HEK293T (cell line): ENCODE measurements around the gene MTCH2.

Experiments used
- CTCF ChIA-PET: fragments of 350-600 bp; formaldehyde crosslinking; extraction: SDS; loops from one replicate; lab custom pipeline; 2021; ENCODE audit warnings: antibody characterized with exemption, inconsistent platforms; lab: Yijun Ruan, JAX
- POLR2A ChIA-PET: fragments of 350-600 bp; formaldehyde crosslinking; extraction: SDS; loops from one replicate; lab custom pipeline; 2020; ENCODE audit warnings: antibody characterized with exemption, inconsistent platforms; lab: Yijun Ruan, JAX
- DNase-seq: peaks from one replicate; pipeline ENCODE4 v3.0.0; 2012; ENCODE audit warnings: mixed read lengths; ENCODE audit errors: extremely low spot score
- ARNT ChIP-seq: fragments of 450-650 bp; IDR thresholded peaks from 2 replicates; pipeline ENCODE4 v1.6.1; 2017; ENCODE audit warnings: mild to moderate bottlenecking
- BHLHE40 ChIP-seq: fragments of 450-650 bp; IDR thresholded peaks from 2 replicates; pipeline ENCODE4 v1.6.1; 2016; ENCODE audit warnings: mild to moderate bottlenecking, moderate library complexity, borderline replicate concordance
- CTBP1 ChIP-seq: fragments of 450-650 bp; IDR thresholded peaks from 2 replicates; pipeline ENCODE4 v1.6.1; 2016; ENCODE audit warnings: borderline replicate concordance
- ELF4 ChIP-seq: fragments of 450-650 bp; IDR thresholded peaks from 2 replicates; pipeline ENCODE4 v1.6.1; 2017; ENCODE audit warnings: antibody characterized with exemption
- FOXA1 ChIP-seq: fragments of 450-650 bp; IDR thresholded peaks from 2 replicates; pipeline ENCODE4 v1.6.1; 2016; ENCODE audit warnings: mild to moderate bottlenecking
- FOXK2 ChIP-seq: fragments of 450-650 bp; IDR thresholded peaks from 2 replicates; pipeline ENCODE4 v1.6.1; 2016; ENCODE audit warnings: mild to moderate bottlenecking
- FOXM1 ChIP-seq: fragments of 450-650 bp; IDR thresholded peaks from 2 replicates; pipeline ENCODE4 v1.6.1; 2017; ENCODE audit warnings: mild to moderate bottlenecking, borderline replicate concordance
- HDGF ChIP-seq: fragments of 450-650 bp; IDR thresholded peaks from 2 replicates; pipeline ENCODE4 v1.6.1; 2017; ENCODE audit warnings: antibody characterized with exemption, borderline replicate concordance
- L3MBTL2 ChIP-seq: fragments of 450-650 bp; conservative IDR thresholded peaks from 2 replicates; pipeline ENCODE4 v1.6.1; 2016; ENCODE audit warnings: mild to moderate bottlenecking
- LEF1 ChIP-seq: fragments of 450-650 bp; IDR thresholded peaks from 2 replicates; pipeline ENCODE4 v1.6.1; 2017; ENCODE audit warnings: mild to moderate bottlenecking, borderline replicate concordance
- NFRKB ChIP-seq: fragments of 450-650 bp; IDR thresholded peaks from 2 replicates; pipeline ENCODE4 v1.6.1; 2016; ENCODE audit warnings: mild to moderate bottlenecking, moderate library complexity
- SP1 ChIP-seq: fragments of 450-650 bp; IDR thresholded peaks from 2 replicates; pipeline ENCODE4 v1.6.1; 2017
- SUZ12 ChIP-seq: fragments of 450-650 bp; IDR thresholded peaks from 2 replicates; pipeline ENCODE4 v1.6.1; 2016; ENCODE audit warnings: mild to moderate bottlenecking
- TARDBP ChIP-seq: fragments of 450-650 bp; IDR thresholded peaks from 2 replicates; pipeline ENCODE4 v1.6.1; 2016
- ZNF384 ChIP-seq: fragments of 450-650 bp; IDR thresholded peaks from 2 replicates; pipeline ENCODE4 v1.6.1; 2016
- TF ChIP-seq, protein P1 (sequence below): fragments of 450-650 bp; IDR thresholded peaks from 2 replicates; pipeline ENCODE4 v1.6.1; 2016

The MTCH2 gene

DNA sequence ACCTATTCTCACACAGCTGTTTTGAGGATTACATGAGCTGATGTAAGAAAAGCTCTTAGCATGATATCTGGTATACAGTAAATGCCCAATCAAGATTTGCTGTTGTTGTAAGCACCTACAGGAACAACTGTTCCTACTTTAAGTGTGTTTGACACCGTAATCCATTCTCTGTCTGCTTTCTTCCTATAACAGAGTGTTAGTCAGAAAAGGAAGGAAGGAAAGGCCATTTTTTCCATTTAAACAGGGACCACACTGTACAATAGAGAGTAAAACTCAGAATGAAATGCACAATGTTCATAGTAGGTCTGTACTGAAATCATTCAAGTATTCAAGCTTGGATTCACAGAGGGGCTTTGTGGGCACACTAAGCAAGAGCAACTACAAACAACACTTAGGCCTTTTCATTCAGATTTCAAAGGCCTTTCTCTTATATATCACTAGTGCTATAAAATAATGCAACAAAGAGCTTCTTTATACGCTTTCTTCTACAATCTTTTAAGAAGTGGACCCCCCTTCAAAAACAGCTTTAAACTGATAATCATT lies 21.5 kb downstream of the MTCH2 start:
- TF ChIP-seq L3MBTL2, result no peak
- TF ChIP-seq NFRKB, result no peak
- no peak for TF ChIP-seq FOXM1
- no peak for TF ChIP-seq LEF1
- TF ChIP-seq FOXK2, result no peak
- no peak for TF ChIP-seq ZNF384
- no peak for TF ChIP-seq SP1
- TF ChIP-seq TARDBP, result no peak
- no peak for TF ChIP-seq BHLHE40
- no peak for TF ChIP-seq HDGF
- TF ChIP-seq SUZ12, result no peak
- TF ChIP-seq CTBP1, result no peak
- TF ChIP-seq FOXA1, result no peak
- TF ChIP-seq ARNT, result no peak
- POLR2A ChIA-PET, result no interaction called here
- CTCF ChIA-PET, result no interaction called here
- no peak for DNase-seq

DNA sequence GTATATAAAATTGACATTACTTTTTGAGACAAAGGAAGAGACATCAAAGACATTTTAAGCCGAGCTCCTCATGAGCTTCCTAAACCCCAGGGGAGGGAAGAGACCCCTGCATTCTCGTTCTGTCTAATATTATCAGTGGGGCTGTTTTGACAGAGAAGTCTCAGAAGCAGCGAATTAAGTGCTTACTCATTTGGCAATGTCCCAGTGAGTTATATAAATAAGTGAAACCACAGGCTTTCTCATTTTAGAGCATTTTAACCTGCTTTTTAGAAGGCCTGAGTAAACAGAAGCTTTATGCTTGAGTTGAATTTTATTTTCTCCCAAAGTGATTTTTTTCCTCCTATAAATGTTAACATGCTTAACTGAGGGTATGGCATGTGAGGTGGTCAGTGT lies 24.9 kb downstream of the MTCH2 start:
- no peak for DNase-seq
- ChIA-PET CTCF (interaction anchor here (0.6 to 1.0 kb wide), 2 partner anchors 52 to 109 kb away, joined by 3 to 6 read pairs; partner anchors contain the start of gene PTPMT1), POLR2A (no interaction called here)
- no peak for TF ChIP-seq FOXA1
- TF ChIP-seq ZNF384, result no peak
- TF ChIP-seq CTBP1, result no peak
- no peak for TF ChIP-seq SP1
- TF ChIP-seq ARNT, result no peak
- no peak for TF ChIP-seq SUZ12

DNA sequence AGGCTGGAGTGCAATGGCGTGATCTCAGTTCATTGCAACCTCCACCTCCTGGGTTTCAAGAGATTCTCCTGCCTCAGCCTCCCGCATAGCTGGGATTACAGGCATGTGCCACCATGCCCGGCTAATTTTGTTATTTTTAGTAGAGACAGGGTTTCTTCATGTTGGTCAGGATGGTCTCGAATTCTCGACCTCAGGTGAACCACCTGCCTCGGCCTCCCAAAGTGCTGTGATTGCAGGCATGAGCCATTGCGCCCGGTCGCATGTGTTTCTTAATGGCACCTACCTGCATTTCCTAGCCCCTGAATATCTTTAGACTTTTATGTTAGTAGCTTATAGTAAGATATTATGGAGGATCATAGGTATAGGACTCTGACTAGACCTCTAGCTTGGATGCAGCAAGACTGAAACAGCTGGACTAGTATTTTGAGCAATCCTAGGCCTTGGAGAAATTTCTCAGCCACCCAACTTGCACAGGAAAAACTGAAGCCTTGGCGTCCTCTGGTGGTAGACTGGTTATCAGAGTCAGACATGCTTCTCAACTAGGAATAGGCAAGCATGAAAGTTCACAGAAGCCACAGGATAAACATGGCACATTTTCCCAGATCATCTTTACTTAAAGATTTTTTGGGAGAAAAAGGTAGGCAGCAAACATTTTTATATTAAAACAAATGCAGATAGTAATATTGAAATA lies 25.5 kb downstream of the MTCH2 start:
- POLR2A ChIA-PET, result no interaction called here
- peak; percentile 48 for DNase-seq
- CTCF ChIA-PET, result interaction anchor here (0.6 to 1.0 kb wide), 2 partner anchors 51 to 109 kb away, joined by 3 to 6 read pairs; partner anchors contain the start of gene PTPMT1
- TF ChIP-seq FOXK2, result no peak
- TF ChIP-seq HDGF, result no peak
- TF ChIP-seq LEF1, result no peak
- TF ChIP-seq ELF4, result no peak
- no peak for TF ChIP-seq FOXA1
- no peak for TF ChIP-seq FOXM1
- no peak for TF ChIP-seq ARNT
- no peak for TF ChIP-seq SP1
- TF ChIP-seq TARDBP, result no peak
- no peak for TF ChIP-seq BHLHE40
- TF ChIP-seq SUZ12, result no peak
- TF ChIP-seq, protein P1, sequence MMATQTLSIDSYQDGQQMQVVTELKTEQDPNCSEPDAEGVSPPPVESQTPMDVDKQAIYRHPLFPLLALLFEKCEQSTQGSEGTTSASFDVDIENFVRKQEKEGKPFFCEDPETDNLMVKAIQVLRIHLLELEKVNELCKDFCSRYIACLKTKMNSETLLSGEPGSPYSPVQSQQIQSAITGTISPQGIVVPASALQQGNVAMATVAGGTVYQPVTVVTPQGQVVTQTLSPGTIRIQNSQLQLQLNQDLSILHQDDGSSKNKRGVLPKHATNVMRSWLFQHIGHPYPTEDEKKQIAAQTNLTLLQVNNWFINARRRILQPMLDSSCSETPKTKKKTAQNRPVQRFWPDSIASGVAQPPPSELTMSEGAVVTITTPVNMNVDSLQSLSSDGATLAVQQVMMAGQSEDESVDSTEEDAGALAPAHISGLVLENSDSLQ, result no peak
- TF ChIP-seq L3MBTL2, result no peak
- TF ChIP-seq NFRKB, result no peak
- no peak for TF ChIP-seq ZNF384
- no peak for TF ChIP-seq CTBP1

DNA sequence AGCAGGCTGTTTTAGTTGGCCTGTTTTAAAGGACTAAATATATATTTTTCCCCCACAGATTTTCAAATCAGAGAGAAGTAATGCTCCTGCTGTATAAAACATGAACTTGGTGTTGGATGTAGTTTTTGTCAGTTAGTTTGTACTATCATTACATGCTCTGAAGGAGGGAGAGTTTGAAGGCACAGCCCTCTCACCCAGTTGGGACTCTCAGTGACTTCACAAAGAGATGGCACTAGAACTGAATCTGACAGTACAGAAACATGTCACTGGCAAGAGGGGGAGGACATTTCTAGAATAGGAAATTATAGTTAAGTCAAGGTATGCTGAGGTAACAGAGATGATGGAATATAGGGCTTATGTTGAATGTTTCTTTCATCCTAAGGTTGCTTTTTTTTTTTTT lies 27.1 kb downstream of the MTCH2 start:
- ChIA-PET CTCF (no interaction called here), POLR2A (no interaction called here)
- no peak for DNase-seq
- TF ChIP-seq HDGF (no peak), ZNF384 (no peak), SUZ12 (no peak), FOXM1 (no peak), SP1 (no peak), ARNT (no peak), NFRKB (no peak), BHLHE40 (no peak), L3MBTL2 (no peak), ELF4 (no peak), FOXA1 (no peak)
- TF ChIP-seq, protein P1, result no peak

DNA sequence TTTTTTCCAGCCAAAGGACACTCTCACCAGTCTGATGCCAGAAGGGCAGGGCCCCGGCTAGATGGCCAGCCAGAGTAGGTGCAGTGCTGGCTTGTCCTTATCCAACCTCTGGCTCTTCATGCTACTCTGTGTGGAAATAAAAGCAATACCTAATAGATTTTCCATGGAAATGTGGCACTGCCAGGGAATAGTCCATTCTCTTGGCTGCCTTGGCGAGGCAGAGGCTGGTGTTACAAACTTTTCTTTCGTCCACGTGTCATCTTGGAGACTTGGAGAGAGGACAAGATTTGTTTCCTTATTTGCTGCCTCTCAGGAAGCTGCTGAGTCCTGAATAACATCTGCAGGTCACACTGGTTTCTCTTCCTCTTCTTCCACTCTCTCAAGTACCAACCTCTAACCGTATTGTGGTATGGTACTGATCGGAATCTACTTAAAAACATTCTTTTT lies 31.0 kb downstream of the MTCH2 start:
- TF ChIP-seq ZNF384 (no peak), SUZ12 (no peak), L3MBTL2 (no peak), SP1 (no peak), CTBP1 (no peak), LEF1 (no peak)
- ChIA-PET CTCF (no interaction called here), POLR2A (no interaction called here)
- DNase-seq, result no peak

DNA sequence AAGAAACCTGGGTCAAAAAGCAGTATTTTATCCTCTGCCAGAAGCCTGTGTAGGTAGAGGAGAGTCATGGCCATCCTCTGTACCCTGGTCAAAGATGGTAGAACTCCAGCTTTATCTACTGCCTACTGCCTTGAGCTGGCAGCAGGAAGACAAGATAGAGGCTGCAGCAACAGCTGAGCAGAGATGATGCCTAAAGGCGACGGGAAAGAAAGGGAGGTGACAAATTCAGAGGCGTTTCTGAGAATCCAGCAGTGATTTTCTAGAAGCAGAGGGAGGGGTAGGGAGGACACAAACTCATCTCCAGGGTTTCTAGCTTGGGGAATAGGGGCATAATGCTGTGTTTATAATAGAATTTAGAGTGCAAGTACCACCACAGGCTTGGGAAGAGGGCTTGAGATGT lies 32.7 kb downstream of the MTCH2 start:
- DNase-seq, result no peak
- TF ChIP-seq CTBP1 (no peak), BHLHE40 (no peak)
- ChIA-PET CTCF (no interaction called here), POLR2A (no interaction called here)

DNA sequence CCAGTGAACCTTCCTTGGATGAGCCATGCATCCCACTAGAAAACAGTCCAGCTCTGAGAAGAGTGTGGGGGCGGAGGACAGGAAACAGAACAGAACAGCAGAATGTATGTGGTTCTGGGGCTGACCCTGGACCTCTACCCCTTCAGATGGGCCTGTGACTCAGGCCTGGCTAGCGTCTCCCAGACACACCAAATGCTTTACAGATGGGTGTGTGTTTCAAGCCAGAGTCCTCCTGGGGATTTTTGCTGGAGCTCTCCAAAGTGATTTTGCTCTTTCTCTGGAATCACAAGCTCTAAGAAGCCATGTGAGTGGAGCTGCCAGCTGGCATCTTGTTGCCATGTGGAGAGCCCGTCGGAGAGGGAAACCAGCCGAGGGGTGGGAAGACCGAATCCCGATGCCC lies 35.0 kb downstream of the MTCH2 start:
- TF ChIP-seq L3MBTL2 (no peak), BHLHE40 (no peak), SUZ12 (no peak)
- ChIA-PET POLR2A (interaction anchor here (1.0 kb wide), 1 partner anchor 12 kb away, joined by 3 read pairs; no protein-coding TSS in a partner anchor), CTCF (no interaction called here)
- no peak for DNase-seq
